OCI-LY7 (cell line): ENCODE results near the gene KIAA1217.
A peak's percentile ranks its signal among the peaks of the same experiment; 100 is the strongest.

ENCODE experiments used
- CTCF ChIP-seq: fragments of 200-600 bp; sonication (generic); conservative IDR thresholded peaks from 2 replicates; pipeline ENCODE4 v1.5.1; 2014; ENCODE audit warnings: mild to moderate bottlenecking, antibody characterized with exemption, low read length, moderate library complexity, mixed read lengths
- EZH2phosphoT487 ChIP-seq: fragments of 200-600 bp; sonication (generic); IDR thresholded peaks from 2 replicates; pipeline ENCODE4 v1.6.1; 2018; ENCODE audit warnings: low read depth, borderline replicate concordance, mild to moderate bottlenecking, mixed run types, antibody characterized with exemption, low read length, moderate library complexity, mixed read lengths

GRCh38 chr10:24552346-24553016 lies 343.5 kb downstream of the KIAA1217 start:
- TF ChIP-seq CTCF (peak; percentile 60), EZH2phosphoT487 (no peak)
